ENCODE measurements around the gene DMKN.

The DMKN gene

DNA sequence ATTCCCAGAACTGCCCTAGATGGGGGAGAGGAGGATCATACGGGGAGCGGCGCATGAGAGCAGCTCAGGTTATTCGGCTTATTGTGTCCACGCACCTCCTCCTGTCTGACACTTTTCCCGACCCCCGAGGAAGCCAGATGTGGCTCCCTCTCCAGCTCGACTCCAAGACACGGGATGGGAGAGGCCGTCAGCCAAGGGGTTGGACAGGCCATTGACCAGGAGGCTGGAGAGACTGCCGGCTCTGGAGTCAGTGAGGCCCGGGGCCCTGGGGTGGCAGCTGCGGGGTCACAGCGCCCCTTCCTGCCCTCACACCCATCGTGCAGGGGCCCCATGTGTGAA lies 2.9 kb downstream of the DMKN start:
- TF ChIP-seq, protein P1, sequence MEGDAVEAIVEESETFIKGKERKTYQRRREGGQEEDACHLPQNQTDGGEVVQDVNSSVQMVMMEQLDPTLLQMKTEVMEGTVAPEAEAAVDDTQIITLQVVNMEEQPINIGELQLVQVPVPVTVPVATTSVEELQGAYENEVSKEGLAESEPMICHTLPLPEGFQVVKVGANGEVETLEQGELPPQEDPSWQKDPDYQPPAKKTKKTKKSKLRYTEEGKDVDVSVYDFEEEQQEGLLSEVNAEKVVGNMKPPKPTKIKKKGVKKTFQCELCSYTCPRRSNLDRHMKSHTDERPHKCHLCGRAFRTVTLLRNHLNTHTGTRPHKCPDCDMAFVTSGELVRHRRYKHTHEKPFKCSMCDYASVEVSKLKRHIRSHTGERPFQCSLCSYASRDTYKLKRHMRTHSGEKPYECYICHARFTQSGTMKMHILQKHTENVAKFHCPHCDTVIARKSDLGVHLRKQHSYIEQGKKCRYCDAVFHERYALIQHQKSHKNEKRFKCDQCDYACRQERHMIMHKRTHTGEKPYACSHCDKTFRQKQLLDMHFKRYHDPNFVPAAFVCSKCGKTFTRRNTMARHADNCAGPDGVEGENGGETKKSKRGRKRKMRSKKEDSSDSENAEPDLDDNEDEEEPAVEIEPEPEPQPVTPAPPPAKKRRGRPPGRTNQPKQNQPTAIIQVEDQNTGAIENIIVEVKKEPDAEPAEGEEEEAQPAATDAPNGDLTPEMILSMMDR (IDR thresholded peaks at IDR 0.05; ENCODE audit: extremely low read depth, missing control alignments) = no peak
- no peak for DNase-seq (ENCODE audit: low spot score)

DNA sequence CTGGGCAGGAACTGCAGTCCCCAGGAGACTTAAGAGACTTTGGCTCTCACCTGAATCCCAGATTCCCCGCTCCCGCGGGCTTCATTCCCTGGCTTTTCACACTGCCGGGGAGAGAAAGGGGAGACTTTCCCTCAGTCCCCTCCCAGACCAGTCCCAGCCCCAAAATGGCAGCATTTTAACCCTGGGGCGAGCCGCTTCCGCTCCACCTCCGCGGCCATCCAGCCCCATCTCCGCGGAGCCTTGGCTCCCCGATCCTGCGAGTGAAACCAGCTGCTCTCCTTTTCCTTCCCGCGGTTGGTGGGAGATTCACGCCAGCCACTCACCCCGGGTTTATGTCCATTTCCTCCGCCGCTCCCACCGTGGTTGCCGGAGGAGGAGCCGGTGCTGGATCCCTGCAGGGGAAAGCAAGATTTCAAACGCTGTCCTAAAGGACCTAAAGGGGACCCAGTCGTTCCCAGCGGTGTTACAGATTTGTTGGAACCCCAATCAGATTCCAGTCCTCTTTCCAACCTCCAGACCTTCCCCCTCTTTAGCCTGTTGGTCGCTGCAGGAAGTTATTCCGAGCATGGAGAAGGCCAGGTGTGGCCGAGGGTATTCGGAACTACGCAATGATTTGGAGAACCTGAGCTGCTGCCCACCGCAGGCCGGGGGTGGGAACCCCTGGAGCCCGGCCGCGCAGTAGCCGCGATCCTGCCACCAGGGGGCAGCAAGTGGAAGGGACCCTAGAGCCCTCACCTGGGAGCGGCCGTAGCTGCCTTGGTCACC lies 3.4 kb downstream of the DMKN start:
- TF ChIP-seq, protein P1 (IDR thresholded peaks at IDR 0.05; ENCODE audit: extremely low read depth, missing control alignments) = peak; percentile 91
- peak; percentile 90 for DNase-seq (ENCODE audit: low spot score)

DNA sequence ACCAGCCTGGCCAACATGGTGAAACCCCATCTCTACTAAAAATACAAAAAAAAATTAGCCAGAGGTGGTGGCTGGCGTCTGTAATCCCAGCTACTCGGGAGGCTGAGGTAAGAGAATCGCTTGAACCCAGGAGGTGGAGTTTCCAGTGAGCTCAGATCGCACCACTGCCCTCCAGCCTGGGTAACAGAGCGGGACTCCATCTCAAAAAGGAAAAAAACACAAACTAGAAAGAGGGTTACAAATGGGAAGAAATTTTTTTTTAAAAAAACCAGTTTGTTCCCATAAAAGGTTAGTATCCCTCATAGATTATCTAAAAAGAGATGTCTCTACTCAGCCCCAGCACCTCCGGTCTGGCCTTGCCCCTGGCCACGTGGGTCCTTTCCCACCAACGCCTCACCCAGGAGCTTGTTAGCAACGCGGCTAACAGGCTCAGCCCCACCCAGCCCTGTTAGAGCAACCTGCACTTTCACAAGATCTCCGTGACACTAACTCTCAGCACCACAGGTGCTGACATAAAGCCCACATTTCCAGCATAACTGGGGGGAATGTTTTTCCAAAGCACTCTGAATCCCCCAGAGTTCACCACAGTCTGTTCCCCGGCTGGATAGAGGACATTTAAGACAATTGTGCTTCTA lies 4.3 kb downstream of the DMKN start:
- TF ChIP-seq, protein P1 (IDR thresholded peaks at IDR 0.05; ENCODE audit: extremely low read depth, missing control alignments) = no peak
- peak; percentile 79 for DNase-seq (ENCODE audit: low spot score)

DNA sequence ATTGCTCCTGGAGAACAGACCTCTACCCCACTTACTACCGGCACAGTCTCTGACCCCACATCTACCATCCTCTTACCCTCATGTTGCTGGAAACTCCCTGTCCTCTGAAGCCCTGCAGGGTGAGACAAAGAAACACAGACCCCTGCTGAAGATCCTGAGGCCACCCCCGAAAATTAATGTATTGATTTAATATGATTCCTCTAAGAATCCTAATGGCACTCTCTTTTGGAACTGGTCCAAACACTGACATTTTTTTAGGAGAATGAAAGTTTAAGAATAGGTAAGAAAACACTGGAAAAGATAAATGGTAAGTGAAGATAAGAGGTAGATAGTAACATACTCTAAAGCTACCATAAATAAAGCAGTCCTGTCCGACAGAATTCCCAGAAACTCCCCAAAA lies 5.3 kb downstream of the DMKN start:
- DNase-seq (ENCODE audit: low spot score) = no peak
- TF ChIP-seq, protein P1 (IDR thresholded peaks at IDR 0.05; ENCODE audit: extremely low read depth, missing control alignments) = no peak

DNA sequence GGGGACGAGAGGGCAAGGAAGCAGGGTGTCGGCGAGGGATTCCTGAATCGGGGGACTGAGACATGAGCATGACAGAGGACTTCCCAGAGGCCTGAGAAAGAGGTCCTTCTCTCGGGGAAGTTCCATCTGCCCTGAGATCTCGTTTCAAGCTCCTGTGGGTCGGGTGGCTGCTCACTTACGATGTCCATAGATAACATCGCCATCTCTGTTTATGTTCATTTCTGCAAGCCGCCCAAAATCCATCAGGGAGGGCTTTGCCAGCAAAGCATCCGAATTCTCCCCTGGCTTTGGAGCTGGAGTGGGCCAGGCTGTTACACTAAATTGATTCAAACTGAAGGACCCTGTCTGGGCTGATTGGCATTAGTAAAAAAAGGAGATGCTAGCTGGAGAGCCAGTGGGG lies 5.9 kb downstream of the DMKN start:
- no peak for DNase-seq (ENCODE audit: low spot score)
- TF ChIP-seq, protein P1 (IDR thresholded peaks at IDR 0.05; ENCODE audit: extremely low read depth, missing control alignments) = no peak

DNA sequence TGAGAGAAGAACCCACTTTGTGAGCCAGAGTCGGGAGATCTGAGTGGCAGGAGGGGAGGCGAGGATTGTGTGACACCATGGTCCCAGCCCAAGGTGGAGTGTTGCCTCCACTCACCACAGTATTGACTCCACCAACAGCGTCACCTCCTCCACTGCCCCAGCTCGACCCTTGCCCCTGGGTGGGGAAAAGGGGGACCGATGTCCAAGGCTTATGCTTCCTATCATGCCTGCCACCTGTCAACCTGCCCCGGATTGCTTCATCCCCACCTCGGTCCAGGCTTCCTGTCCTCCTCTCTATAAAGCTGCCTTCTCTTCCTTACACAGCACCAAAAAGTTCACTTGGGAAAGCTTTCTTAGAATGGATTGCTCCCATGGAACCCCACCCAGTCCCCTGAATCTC lies 7.4 kb downstream of the DMKN start:
- no peak for DNase-seq (ENCODE audit: low spot score)
- TF ChIP-seq, protein P1 (IDR thresholded peaks at IDR 0.05; ENCODE audit: extremely low read depth, missing control alignments) = no peak

DNA sequence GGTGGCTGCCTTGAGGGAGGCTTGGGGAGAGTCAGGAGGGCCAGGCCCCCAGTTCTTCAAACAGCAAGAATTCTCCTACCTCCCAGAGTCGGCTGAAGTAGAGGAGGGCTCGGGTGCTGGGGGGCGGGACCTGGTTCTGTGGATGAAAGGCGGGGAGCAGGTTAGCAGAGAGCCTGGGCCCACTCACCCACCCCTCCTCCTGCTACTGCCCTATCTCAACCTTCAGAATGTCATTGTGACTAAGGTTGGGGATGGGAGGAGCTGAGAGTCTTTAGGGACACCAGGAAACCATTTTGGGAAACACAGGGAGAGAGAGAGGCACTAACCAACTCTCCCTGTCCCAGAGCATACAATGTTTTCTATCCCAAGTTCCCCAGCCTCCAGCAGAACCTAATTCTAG lies 10.7 kb downstream of the DMKN start:
- TF ChIP-seq, protein P1 (IDR thresholded peaks at IDR 0.05; ENCODE audit: extremely low read depth, missing control alignments) = no peak
- no peak for DNase-seq (ENCODE audit: low spot score)

All from GM20000 (cell line).